Measurements from ENCODE around the gene CD200R1.

CD200R1 gene

DNA sequence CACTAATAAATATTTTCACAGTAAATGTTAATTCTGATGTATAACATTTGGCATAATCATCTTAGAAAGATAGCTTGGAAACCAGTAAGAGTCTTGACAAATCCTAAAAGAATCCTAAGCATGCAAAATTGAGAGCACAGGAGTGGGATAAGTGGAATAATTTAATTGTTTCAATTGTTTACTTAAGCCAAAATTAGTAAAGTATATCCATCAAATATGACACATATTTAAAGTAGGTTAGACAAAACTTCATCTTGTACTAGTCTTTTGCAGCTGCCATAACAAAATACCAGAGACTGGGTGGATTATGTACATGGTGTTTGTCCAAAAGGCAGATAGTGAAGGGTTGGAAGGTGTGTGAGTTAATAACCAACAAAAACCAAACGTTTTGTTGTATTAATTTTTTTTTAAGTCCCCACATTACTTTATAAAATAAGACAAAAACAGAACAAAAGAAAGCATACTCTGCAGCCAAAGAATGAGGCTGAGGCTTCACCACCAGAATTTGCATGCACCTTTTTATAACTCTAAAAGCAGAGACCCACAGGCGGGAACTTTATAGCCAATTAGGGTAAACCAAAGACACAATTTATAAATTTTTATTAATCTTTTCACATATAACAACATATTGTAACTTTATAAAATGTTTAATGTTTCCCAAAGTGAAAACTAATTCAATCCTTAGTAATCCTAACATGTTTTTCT lies 86.4 kb downstream of the CD200R1 start:
- Histone ChIP-seq H3K27ac (ENCODE audit: low read depth, low read length) (no peak overlapping the region), H3K9ac (ENCODE audit: low read length) (no peak overlapping the region), H3K9me3 (ENCODE audit: control insufficient read depth, insufficient read depth, low read depth, low read length) (no peaks in the 10 kb centered on the region), H3K36me3 (ENCODE audit: control insufficient read depth, insufficient read depth, low read length) (no peaks in the 10 kb centered on the region), H3K4me1 (ENCODE audit: control insufficient read depth, insufficient read depth, low read length) (peaks cover 11% of the 10 kb centered on the region), H3K27me3 (ENCODE audit: control insufficient read depth, insufficient read depth, low read length) (no peaks in the 10 kb centered on the region), H3K4me3 (ENCODE audit: low read depth, low read length) (no peak overlapping the region)

GRCh38 chr3:112884678-112885290 lies 90.1 kb downstream of the CD200R1 start:
- H3K4me3 ChIP-seq (ENCODE audit: low read depth, low read length): no peak overlapping the region
- no peak overlapping the region for H3K9ac ChIP-seq (ENCODE audit: low read length)
- H3K36me3 ChIP-seq (ENCODE audit: control insufficient read depth, insufficient read depth, low read length): no peaks in the 10 kb centered on the region
- H3K9me3 ChIP-seq (ENCODE audit: control insufficient read depth, insufficient read depth, low read depth, low read length): no peaks in the 10 kb centered on the region
- no peak overlapping the region for H3K27ac ChIP-seq (ENCODE audit: low read depth, low read length)
- H3K4me1 ChIP-seq (ENCODE audit: control insufficient read depth, insufficient read depth, low read length): peaks cover 9% of the 10 kb centered on the region
- no peaks in the 10 kb centered on the region for H3K27me3 ChIP-seq (ENCODE audit: control insufficient read depth, insufficient read depth, low read length)

DNA sequence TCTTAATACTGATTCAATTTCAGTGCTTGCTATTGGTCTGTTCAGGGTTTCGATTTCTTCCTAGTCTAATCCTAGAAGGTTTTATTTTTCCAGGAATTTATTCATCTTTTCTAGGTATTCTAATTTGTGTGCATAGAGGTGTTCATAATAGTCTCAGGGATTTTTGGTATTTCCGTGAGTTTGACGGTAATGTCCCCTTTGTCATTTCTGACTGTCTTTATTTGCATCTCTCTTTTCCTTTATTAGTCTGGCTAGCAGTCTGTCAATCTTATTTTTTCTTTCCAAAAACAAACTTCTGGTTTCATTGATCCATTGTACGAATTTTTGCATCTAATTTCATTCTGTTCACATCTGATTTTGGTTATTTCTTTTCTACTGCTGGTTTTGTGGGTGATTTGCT lies 93.0 kb downstream of the CD200R1 start:
- no peak overlapping the region for H3K9ac ChIP-seq (ENCODE audit: low read length)

DNA sequence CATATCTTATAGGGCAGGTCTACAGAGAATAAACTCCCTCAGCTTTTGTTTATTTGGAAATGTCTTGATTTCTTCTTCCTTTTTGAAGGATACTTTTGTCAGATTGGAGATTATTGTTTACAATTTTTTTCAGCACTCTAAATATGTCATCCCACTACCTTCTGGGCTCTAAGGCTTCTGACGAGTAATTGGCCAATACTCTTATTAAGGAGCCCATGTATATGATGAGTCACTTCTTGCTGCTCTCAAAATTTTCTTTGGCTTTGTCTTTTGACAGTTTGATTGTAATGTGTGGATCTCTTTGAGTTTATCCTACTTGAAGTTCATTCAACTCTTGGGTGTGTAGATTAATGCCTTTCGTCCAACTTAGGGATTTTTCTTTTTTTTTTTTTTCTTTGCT lies 99.3 kb downstream of the CD200R1 start:
- peaks cover 5% of the 10 kb centered on the region; the same call in 1 of the 2 replicates for H3K4me1 ChIP-seq (ENCODE audit: control insufficient read depth, insufficient read depth, low read length)
- no peak overlapping the region for H3K4me3 ChIP-seq (ENCODE audit: low read depth, low read length)
- no peak overlapping the region for H3K9ac ChIP-seq (ENCODE audit: low read length)
- no peak overlapping the region for H3K27ac ChIP-seq (ENCODE audit: low read depth, low read length)
- H3K27me3 ChIP-seq (ENCODE audit: control insufficient read depth, insufficient read depth, low read length): no peaks in the 10 kb centered on the region
- peaks cover 3% of the 10 kb centered on the region; the same call in 1 of the 2 replicates for H3K9me3 ChIP-seq (ENCODE audit: control insufficient read depth, insufficient read depth, low read depth, low read length)
- H3K36me3 ChIP-seq (ENCODE audit: control insufficient read depth, insufficient read depth, low read length): no peaks in the 10 kb centered on the region

More for the DNA sequence above, 93.0 kb downstream of the CD200R1 start:
- Histone ChIP-seq H3K27ac (ENCODE audit: low read depth, low read length) (no peak overlapping the region), H3K9me3 (ENCODE audit: control insufficient read depth, insufficient read depth, low read depth, low read length) (peaks cover 3% of the 10 kb centered on the region; the same call in 1 of the 2 replicates), H3K27me3 (ENCODE audit: control insufficient read depth, insufficient read depth, low read length) (no peaks in the 10 kb centered on the region), H3K4me1 (ENCODE audit: control insufficient read depth, insufficient read depth, low read length) (no peaks in the 10 kb centered on the region), H3K36me3 (ENCODE audit: control insufficient read depth, insufficient read depth, low read length) (no peaks in the 10 kb centered on the region), H3K4me3 (ENCODE audit: low read depth, low read length) (no peak overlapping the region)

GRCh38 chr3:112874725-112875124 lies 100.2 kb downstream of the CD200R1 start:
- Histone ChIP-seq H3K4me3 (ENCODE audit: low read depth, low read length) (no peak overlapping the region), H3K4me1 (ENCODE audit: control insufficient read depth, insufficient read depth, low read length) (peaks cover 5% of the 10 kb centered on the region; the same call in 1 of the 2 replicates), H3K9me3 (ENCODE audit: control insufficient read depth, insufficient read depth, low read depth, low read length) (peaks cover 3% of the 10 kb centered on the region; the same call in 1 of the 2 replicates), H3K36me3 (ENCODE audit: control insufficient read depth, insufficient read depth, low read length) (no peaks in the 10 kb centered on the region), H3K27me3 (ENCODE audit: control insufficient read depth, insufficient read depth, low read length) (no peaks in the 10 kb centered on the region), H3K27ac (ENCODE audit: low read depth, low read length) (no peak overlapping the region), H3K9ac (ENCODE audit: low read length) (no peak overlapping the region)

DNA sequence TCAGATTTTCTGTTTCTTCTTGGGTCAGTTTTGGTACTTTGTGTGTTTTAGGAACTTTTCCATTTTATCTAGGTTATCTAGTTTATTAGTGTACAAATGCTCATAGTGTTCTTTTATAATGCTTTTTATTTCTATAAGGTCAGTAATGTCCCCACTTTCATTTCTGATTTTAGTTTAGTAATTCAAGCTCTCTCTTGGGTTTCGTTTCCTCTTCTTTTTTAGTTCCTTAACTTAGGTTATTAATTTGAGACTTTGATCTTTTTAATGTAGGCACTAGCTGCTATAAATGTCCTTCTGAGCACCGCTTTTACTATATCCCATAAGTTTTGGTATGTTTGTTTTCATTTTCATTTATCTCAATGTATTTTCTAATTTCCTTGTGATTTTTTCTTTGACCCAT lies 101.3 kb downstream of the CD200R1 start:
- H3K9ac ChIP-seq (ENCODE audit: low read length): no peak overlapping the region
- no peak overlapping the region for H3K27ac ChIP-seq (ENCODE audit: low read depth, low read length)
- H3K4me1 ChIP-seq (ENCODE audit: control insufficient read depth, insufficient read depth, low read length): peaks cover 5% of the 10 kb centered on the region; the same call in 1 of the 2 replicates
- no peaks in the 10 kb centered on the region for H3K9me3 ChIP-seq (ENCODE audit: control insufficient read depth, insufficient read depth, low read depth, low read length)
- H3K4me3 ChIP-seq (ENCODE audit: low read depth, low read length): no peak overlapping the region
- no peaks in the 10 kb centered on the region for H3K27me3 ChIP-seq (ENCODE audit: control insufficient read depth, insufficient read depth, low read length)
- no peaks in the 10 kb centered on the region for H3K36me3 ChIP-seq (ENCODE audit: control insufficient read depth, insufficient read depth, low read length)

GRCh38 chr3:112871735-112872134 lies 103.2 kb downstream of the CD200R1 start:
- H3K4me1 ChIP-seq (ENCODE audit: control insufficient read depth, insufficient read depth, low read length): peaks cover 5% of the 10 kb centered on the region; the same call in 1 of the 2 replicates
- H3K9ac ChIP-seq (ENCODE audit: low read length): no peak overlapping the region
- H3K27me3 ChIP-seq (ENCODE audit: control insufficient read depth, insufficient read depth, low read length): no peaks in the 10 kb centered on the region
- no peak overlapping the region for H3K4me3 ChIP-seq (ENCODE audit: low read depth, low read length)
- no peaks in the 10 kb centered on the region for H3K9me3 ChIP-seq (ENCODE audit: control insufficient read depth, insufficient read depth, low read depth, low read length)
- H3K36me3 ChIP-seq (ENCODE audit: control insufficient read depth, insufficient read depth, low read length): no peaks in the 10 kb centered on the region
- no peak overlapping the region for H3K27ac ChIP-seq (ENCODE audit: low read depth, low read length)
